ENCODE measurements around the gene SAMD9. TPM values are rescaled to one million over a fixed set of nuclear protein-coding genes. Genes with fewer than 3 reads are reported as not detected.
"Not testable (repeated sequence)": the region's sequence is repeated elsewhere in the genome, so short reads cannot be mapped to it uniquely, and the experiment has no call there.

Gene SAMD9
- total and polyA plus RNA-seq, 2 experiments from 2014 or later: 0.54 to 4.4 TPM

- H3K4me2 ChIP-seq: no peak overlapping the region
- no peak overlapping the region for H2AFZ ChIP-seq
- no peak overlapping the region for H3K4me3 ChIP-seq
- no peaks in the 10 kb centered on the region for H3K36me3 ChIP-seq (replicated peaks; ENCODE audit: insufficient read depth, low read depth)
- no peaks in the 10 kb centered on the region for H4K20me1 ChIP-seq (ENCODE audit: insufficient read depth, poor library complexity, severe bottlenecking)
- H3K27ac ChIP-seq: no peak overlapping the region
- no peak for TF ChIP-seq EZH2 (IDR thresholded peaks at IDR 0.05; ENCODE audit: borderline replicate concordance)
- no peak for TF ChIP-seq EZH2phosphoT487 (IDR thresholded peaks at IDR 0.05; ENCODE audit: low read depth, severe bottlenecking, unreplicated experiment)
- TF ChIP-seq CTCF (IDR thresholded peaks at IDR 0.05; ENCODE audit: poor library complexity): no peak
- no peaks in the 10 kb centered on the region for H3K9me3 ChIP-seq (ENCODE audit: low read depth)
- no peaks in the 10 kb centered on the region for H3K4me1 ChIP-seq (ENCODE audit: insufficient read depth)
- no peaks in the 10 kb centered on the region for H3K27me3 ChIP-seq
- H3K9me2 ChIP-seq (replicated peaks; ENCODE audit: insufficient read depth): no peaks in the 10 kb centered on the region
- no peaks in the 10 kb centered on the region for H3K79me2 ChIP-seq
- WGBS (ENCODE audit: low lambda C conversion rate, missing lambda C conversion rate): 88% methylated on average over 3 of the region's 3 CpGs
- DNase-seq (ENCODE audit: low spot score): no peak
Observed at GRCh38 chr7:93132216-93132615, 14.4 kb upstream of the SAMD9 start.

GRCh38 chr7:93126954-93127353 lies 9.2 kb upstream of the SAMD9 start:
- H2AFZ ChIP-seq; H3K27me3 ChIP-seq; H3K4me1 ChIP-seq (ENCODE audit: insufficient read depth); H4K20me1 ChIP-seq (ENCODE audit: insufficient read depth, poor library complexity, severe bottlenecking); H3K9me2 ChIP-seq (replicated peaks; ENCODE audit: insufficient read depth); H3K79me2 ChIP-seq; DNase-seq (ENCODE audit: low spot score); H3K4me2 ChIP-seq; H3K36me3 ChIP-seq (replicated peaks; ENCODE audit: insufficient read depth, low read depth); H3K4me3 ChIP-seq; H3K9me3 ChIP-seq (ENCODE audit: low read depth); H3K27ac ChIP-seq: not testable (repeated sequence)
- WGBS (ENCODE audit: low lambda C conversion rate, missing lambda C conversion rate): 100% methylated on average over 1 of the region's 1 CpG

GRCh38 chr7:93123532-93123931 lies 5.8 kb upstream of the SAMD9 start:
- H3K27ac ChIP-seq; H3K27me3 ChIP-seq; H3K4me2 ChIP-seq; H2AFZ ChIP-seq; H4K20me1 ChIP-seq (ENCODE audit: insufficient read depth, poor library complexity, severe bottlenecking); H3K9me3 ChIP-seq (ENCODE audit: low read depth); H3K9me2 ChIP-seq (replicated peaks; ENCODE audit: insufficient read depth); H3K4me3 ChIP-seq; H3K36me3 ChIP-seq (replicated peaks; ENCODE audit: insufficient read depth, low read depth); DNase-seq (ENCODE audit: low spot score); H3K4me1 ChIP-seq (ENCODE audit: insufficient read depth); H3K79me2 ChIP-seq: not testable (repeated sequence)
- 79% methylated on average over 3 of the region's 3 CpGs for WGBS (ENCODE audit: low lambda C conversion rate, missing lambda C conversion rate)

GRCh38 chr7:93120592-93121549 lies 3.1 kb upstream of the SAMD9 start:
- DNase-seq (ENCODE audit: low spot score): no peak
- 87% methylated on average over 12 of the region's 12 CpGs for WGBS (ENCODE audit: low lambda C conversion rate, missing lambda C conversion rate)
- H3K4me2 ChIP-seq: no peak overlapping the region
- no peaks in the 10 kb centered on the region for H3K9me2 ChIP-seq (replicated peaks; ENCODE audit: insufficient read depth)
- no peaks in the 10 kb centered on the region for H4K20me1 ChIP-seq (ENCODE audit: insufficient read depth, poor library complexity, severe bottlenecking)
- no peak overlapping the region for H2AFZ ChIP-seq
- no peaks in the 10 kb centered on the region for H3K79me2 ChIP-seq
- H3K27ac ChIP-seq: no peak overlapping the region
- no peaks in the 10 kb centered on the region for H3K36me3 ChIP-seq (replicated peaks; ENCODE audit: insufficient read depth, low read depth)
- no peaks in the 10 kb centered on the region for H3K27me3 ChIP-seq
- H3K4me1 ChIP-seq (ENCODE audit: insufficient read depth): no peaks in the 10 kb centered on the region
- H3K4me3 ChIP-seq: no peak overlapping the region
- no peaks in the 10 kb centered on the region for H3K9me3 ChIP-seq (ENCODE audit: low read depth)
- TF ChIP-seq CTCF (IDR thresholded peaks at IDR 0.05; ENCODE audit: poor library complexity) (no peak), EZH2 (IDR thresholded peaks at IDR 0.05; ENCODE audit: borderline replicate concordance) (no peak), EZH2phosphoT487 (IDR thresholded peaks at IDR 0.05; ENCODE audit: low read depth, severe bottlenecking, unreplicated experiment) (no peak)

Data from hepatocyte (in vitro differentiated cells).